ENCODE data around the gene AP4B1.

The AP4B1 gene

GRCh38 chr1:113891631-113892220 lies 12.9 kb downstream of the AP4B1 start:
- no peak for DNase-seq

GRCh38 chr1:113890816-113891215 lies 13.8 kb downstream of the AP4B1 start:
- DNase-seq: no peak

- no peak for DNase-seq
Measured at GRCh38 chr1:113887402-113888175, 17.0 kb downstream of the AP4B1 start, which contains the start of gene BCL2L15. Gene BCL2L15 (minus strand): TSS chr1:113887581. CDS start chr1:113887375, 206 bp downstream.

- DNase-seq: no peak
Measured at GRCh38 chr1:113886417-113887401, 17.9 kb downstream of the AP4B1 start.

GRCh38 chr1:113881661-113882060 lies 22.9 kb downstream of the AP4B1 start:
- DNase-seq: no peak

- no peak for DNase-seq
Measured at GRCh38 chr1:113879739-113880038, 24.9 kb downstream of the AP4B1 start.

- no peak for DNase-seq
Measured at GRCh38 chr1:113876176-113876575, 28.4 kb downstream of the AP4B1 start.

- no peak for DNase-seq
Measured at GRCh38 chr1:113875714-113876113, 28.9 kb downstream of the AP4B1 start.

- peak; percentile 62 to 69 for DNase-seq
Measured at GRCh38 chr1:113874012-113874879, 30.4 kb downstream of the AP4B1 start.

GRCh38 chr1:113872219-113872935 lies 32.2 kb downstream of the AP4B1 start:
- DNase-seq: peak; percentile 93 to 95

- DNase-seq: peak; percentile 92 to 96
Measured at GRCh38 chr1:113871597-113872113, 32.9 kb downstream of the AP4B1 start, which contains the start of gene PTPN22. Gene PTPN22 (minus strand): TSS chr1:113871712.

- no peak for DNase-seq
Measured at GRCh38 chr1:113870778-113871177, 33.8 kb downstream of the AP4B1 start.

GRCh38 chr1:113868387-113869083 lies 36.1 kb downstream of the AP4B1 start:
- DNase-seq: no peak

- peak; percentile 26 to 29 for DNase-seq
Measured at GRCh38 chr1:113861641-113862040, 43.0 kb downstream of the AP4B1 start.

GRCh38 chr1:113860891-113861290 lies 43.7 kb downstream of the AP4B1 start:
- no peak for DNase-seq

- DNase-seq: peak; percentile 53 to 56
Measured at GRCh38 chr1:113859478-113860175, 45.0 kb downstream of the AP4B1 start.

GRCh38 chr1:113858982-113859381 lies 45.6 kb downstream of the AP4B1 start:
- no peak for DNase-seq

GRCh38 chr1:113858418-113858817 lies 46.2 kb downstream of the AP4B1 start:
- no peak for DNase-seq

- peak; percentile 34 to 37 for DNase-seq
Measured at GRCh38 chr1:113857776-113858175, 46.8 kb downstream of the AP4B1 start.

- DNase-seq: no peak
Measured at GRCh38 chr1:113856401-113856790, 48.2 kb downstream of the AP4B1 start.
